Hematopoietic multipotent progenitor cell (in vitro differentiated cells): ENCODE data around the gene SUMO3. TPM values are rescaled to one million over a fixed set of nuclear protein-coding genes. Genes with fewer than 3 reads are reported as not detected.

Experiments
- DNase-seq, 3 donors: peaks; one replicate each; pipeline ENCODE4 v3.0.0-alpha.2; 2011 to 2015; ENCODE audit warnings: low read depth in 2 of 3, low spot score in 2 of 3
- total RNA-seq: library from RNA; depleted of rRNA; stranded (reverse); fragments of >200 nt; gene quantifications from one replicate; pipeline ENCODE4 v1.2.3, GENCODE V29; 2012

Gene SUMO3
- total RNA-seq, 1 donor: 80.0 TPM

DNA sequence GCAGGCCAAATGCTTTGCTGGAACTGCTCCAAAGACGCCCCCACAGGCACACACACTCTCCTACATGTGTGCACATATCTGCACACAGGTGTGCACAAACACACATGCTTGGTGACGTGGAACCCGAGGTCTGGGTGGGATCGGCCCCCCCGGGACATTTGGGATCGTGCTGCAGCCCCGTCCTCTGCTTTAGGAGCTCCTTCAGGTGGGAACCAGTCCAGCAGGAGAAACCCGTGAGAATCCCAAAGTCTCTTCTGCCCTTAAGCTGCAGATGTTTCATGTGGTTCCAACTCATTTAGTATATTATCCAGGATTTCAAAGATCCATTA, 54.8 kb downstream of the SUMO3 start:
- no peak for DNase-seq

DNA sequence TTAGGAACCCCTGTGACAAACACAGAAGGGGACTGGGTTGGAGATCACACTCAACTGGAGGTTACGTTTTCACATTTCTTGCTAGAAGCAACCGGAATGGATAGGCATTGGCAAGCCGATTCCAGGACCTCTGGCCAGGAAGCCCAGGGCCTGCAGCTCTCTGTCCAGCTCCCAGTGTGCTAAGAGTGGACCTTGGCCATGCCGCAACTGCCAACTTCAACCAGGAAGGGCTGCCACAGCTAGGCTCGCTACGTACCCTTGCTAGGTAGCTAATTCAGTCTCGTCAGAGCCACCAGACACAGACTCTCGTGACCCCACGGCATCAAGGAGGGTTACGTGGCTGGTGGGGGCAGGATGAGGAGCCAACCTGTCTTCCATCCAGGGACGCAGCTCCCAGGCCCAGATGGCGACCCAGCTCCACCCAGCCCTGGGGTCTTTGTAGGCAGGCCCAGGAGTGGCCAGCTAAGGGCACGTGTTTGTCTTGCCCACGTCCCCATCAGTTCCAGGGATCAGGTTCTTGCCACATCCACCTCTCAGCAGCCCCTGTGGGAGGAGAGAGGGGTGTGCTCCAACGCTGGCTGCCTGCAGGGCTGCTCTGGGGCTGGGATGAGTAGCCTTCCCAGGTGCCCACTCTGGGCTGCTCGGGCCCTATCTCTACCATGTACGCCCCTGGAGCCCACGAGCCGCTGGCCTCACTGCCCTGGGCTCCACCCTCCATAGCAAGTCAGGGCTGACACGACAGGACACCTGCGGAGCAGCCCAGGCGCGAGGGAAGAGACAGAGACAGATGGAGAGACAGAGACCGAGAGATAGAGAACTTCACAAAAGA, 55.4 kb downstream of the SUMO3 start:
- no peak for DNase-seq

DNA sequence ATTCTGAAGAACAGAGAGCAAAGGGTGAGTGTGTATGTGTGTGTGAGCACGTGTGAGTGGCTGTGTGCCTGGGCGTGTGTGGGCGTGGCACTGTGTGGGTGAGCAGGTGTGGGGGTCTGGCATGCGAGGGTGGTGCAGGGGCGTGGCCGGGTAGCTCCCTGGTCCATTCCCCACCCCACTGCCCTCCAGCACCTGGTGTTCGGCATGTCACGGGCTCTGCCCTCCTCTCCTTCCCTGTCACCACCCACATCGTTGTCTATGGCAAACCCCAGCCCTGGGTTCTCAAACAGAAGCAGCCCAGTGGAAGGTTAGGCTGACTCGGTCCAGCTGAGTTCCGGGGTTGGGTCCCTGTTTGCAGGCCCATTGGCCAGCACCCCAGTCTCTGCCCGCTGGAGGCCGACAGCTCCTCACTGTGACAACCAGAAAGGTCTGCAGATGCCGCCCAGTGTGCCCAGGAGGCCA, 56.1 kb downstream of the SUMO3 start:
- no peak for DNase-seq

DNA sequence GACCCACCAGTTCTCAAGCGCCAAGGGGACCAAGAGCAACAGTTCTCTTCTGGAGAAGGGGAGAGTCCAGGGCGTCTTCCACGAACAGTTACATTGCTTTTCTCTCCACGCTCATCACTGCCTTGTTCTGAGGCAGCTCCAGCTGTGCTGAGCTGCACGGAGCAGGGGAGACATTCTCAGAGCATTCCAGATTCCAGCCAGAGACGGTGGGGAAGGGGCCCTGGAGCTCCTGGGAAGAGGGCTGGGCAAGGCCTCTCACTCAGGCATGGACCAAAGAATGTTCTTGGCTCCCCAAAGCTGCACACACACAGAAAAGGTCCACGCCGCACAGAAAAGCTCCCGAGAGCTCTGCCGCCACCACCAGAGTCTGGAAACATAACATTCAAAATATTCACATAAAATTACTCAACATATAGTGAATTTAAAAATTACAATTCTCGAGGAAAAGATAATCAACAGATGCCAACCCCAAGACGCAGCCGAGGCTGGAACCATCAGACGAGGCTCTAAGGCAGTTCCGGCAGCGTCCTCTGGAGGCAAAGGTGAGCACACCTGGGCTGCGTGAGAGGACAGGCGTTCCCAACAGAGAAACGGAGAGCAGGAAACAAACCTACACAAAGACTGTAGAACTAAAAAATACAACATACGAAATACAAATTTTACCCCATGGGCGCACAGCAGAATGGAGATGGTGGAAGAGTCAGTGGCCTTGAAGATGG, 56.7 kb downstream of the SUMO3 start:
- no peak for DNase-seq

- no peak for DNase-seq
Measured at GRCh38 chr21:44760376-44760775, 57.5 kb downstream of the SUMO3 start.

DNA sequence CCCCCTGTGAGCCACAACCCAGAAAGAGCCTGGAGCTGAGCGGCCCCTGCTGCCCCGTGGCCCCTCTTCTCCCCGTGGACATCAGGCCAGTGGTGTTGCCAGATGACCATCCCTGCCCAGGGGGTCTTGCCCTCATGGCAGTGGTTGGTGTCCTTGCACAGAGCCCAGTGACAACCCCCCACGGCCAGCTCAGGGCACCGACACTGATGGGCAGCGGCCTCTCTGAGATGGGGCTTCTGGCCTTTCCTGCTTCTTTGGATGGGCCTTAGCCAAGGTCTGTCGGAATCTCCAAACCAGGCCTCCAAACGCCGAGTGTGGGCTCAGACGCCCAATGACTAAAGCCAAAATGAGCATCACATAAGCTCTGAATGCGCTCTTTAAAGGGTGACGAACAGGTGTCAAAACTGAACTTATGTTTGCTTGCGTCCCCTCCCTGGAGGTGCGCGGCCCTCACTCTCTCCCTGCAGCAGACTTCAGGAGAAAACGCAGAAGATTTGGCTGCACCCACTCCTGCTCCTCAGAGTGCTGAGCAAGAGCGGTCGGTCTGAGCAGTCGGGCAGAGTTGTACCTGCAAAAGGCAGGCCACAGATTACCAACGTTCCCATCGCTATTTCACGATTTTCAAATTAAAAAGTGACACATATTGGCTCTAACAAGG, 58.1 kb downstream of the SUMO3 start:
- DNase-seq: no peak

- no peak for DNase-seq
Measured at GRCh38 chr21:44758781-44759627, 58.9 kb downstream of the SUMO3 start.

GRCh38 chr21:44758141-44758561, 59.7 kb downstream of the SUMO3 start:
- no peak for DNase-seq

DNA sequence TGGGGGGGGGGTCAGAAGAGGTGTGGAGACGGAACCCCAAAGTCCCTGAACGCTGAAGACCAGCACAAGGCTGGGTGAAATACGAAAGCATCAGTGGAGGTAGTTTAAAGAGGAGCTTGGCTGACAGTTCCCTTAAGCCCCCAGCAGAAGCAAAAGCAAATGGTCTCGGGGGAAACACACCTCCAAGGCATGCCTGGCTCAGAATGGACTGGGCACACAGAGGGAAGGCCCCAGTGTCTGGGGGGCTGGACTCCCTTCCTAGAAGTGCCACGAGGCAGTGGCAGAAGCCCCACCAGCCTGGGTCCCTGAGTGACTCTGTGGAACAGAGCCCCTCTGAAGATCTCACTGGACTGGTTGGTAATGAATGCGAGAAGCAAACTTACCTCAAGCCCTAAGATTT, 60.1 kb downstream of the SUMO3 start:
- DNase-seq: no peak

DNA sequence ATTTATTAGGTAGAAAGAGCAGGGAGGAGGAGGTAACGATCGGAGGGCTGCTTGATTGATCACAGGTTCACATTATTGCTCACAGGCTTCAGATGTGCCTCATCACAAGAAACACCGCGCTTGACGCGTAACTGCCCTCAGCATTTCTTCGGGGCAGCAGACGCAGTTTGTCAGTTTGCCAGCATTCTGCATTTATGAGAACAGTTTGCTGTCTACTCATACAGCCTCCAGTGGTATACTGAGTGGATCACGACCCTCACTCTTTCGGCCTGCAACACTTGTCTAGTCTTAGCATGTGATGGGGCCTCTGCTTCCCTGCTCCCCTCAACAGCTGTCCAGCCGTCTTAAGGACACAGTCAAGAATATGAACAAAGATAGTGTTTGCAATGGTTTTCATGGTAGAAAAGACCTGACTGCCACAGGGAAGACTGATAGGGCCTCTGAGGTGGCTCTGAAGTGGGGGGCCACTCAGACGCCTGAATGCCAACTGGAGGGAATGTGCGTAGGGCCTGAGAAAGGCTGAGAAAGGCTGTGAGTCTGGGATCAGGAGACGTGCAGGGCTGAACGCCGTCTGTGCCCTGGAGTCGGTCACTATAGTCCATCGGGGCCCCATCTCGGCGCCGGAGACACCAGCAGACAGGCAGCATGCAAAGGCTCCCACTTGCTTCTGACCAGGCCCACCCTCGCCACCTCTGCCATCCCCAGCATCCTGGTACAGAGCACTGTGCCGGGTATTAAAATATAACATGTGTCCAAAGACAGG, 61.3 kb downstream of the SUMO3 start:
- no peak for DNase-seq

Other genes starting within 250 kb of the SUMO3 start
- not detected for gene KRTAP10-4, start 244.3 kb downstream of the SUMO3 start, total RNA-seq
- not detected for gene KRTAP10-5, start 237.5 kb downstream of the SUMO3 start, total RNA-seq
- gene KRTAP10-6, start 225.6 kb downstream of the SUMO3 start, total RNA-seq: not detected
- under 0.01 TPM for gene KRTAP10-7, start 217.5 kb downstream of the SUMO3 start, total RNA-seq
- not detected for gene KRTAP10-8, start 206.0 kb downstream of the SUMO3 start, total RNA-seq
- not detected for gene KRTAP10-9, start 191.0 kb downstream of the SUMO3 start, total RNA-seq
- not detected for gene KRTAP10-10, start 180.7 kb downstream of the SUMO3 start, total RNA-seq
- gene KRTAP10-11, start 171.6 kb downstream of the SUMO3 start, total RNA-seq: not detected
- gene KRTAP12-4, start 163.4 kb downstream of the SUMO3 start, total RNA-seq: not detected
- not detected for gene KRTAP12-3, start 160.1 kb downstream of the SUMO3 start, total RNA-seq
- gene KRTAP12-2, start 151.1 kb downstream of the SUMO3 start, total RNA-seq: under 0.01 TPM
- gene KRTAP12-1, start 135.9 kb downstream of the SUMO3 start, total RNA-seq: not detected
- not detected for gene KRTAP10-12, start 120.9 kb downstream of the SUMO3 start, total RNA-seq
- not detected for gene TSPEAR, start 106.5 kb downstream of the SUMO3 start, total RNA-seq
- 107 TPM for gene UBE2G2, start 16.2 kb downstream of the SUMO3 start, total RNA-seq
- gene PTTG1IP, start 55.6 kb upstream of the SUMO3 start, total RNA-seq: 147 TPM
- 169 TPM for gene ITGB2, start 102.8 kb upstream of the SUMO3 start, total RNA-seq
- gene SLX9, start 122.0 kb upstream of the SUMO3 start, total RNA-seq: 14.3 TPM